ENCODE measurements around the gene WNT9A. TPM values are rescaled to one million over a fixed set of nuclear protein-coding genes. Genes with fewer than 3 reads are reported as not detected.

The WNT9A gene
- total and polyA plus RNA-seq, 2 of the 4 experiments (the other 2 are of a cell fraction), result 0.18 to 0.36 TPM

- no peak for ATAC-seq (ENCODE audit: low read depth)
- Histone ChIP-seq H2AFZ (replicated peaks; ENCODE audit: low read length, poor library complexity) (no peak overlapping the region), H3K9me1 (ENCODE audit: insufficient read depth, low read length) (no peaks in the 10 kb centered on the region), H2BK5ac (ENCODE audit: low read depth, low read length, poor library complexity, severe bottlenecking) (no peak overlapping the region), H4K8ac (ENCODE audit: low read depth in 2 of 2, low read length in 2 of 2) (no peak overlapping the region), H3K9me3 (ENCODE audit: control insufficient read depth, insufficient read depth, low read length) (no peaks in the 10 kb centered on the region), H3K27ac (ENCODE audit: insufficient read depth, low read length) (no peak overlapping the region), H4K91ac (ENCODE audit: insufficient read depth, low read depth, low read length) (no peak overlapping the region), H2AK5ac (ENCODE audit: low read depth, low read length) (no peak overlapping the region), H3K14ac (replicated peaks; ENCODE audit: low read depth, low read length) (no peak overlapping the region), H2AK9ac (replicated peaks; ENCODE audit: low read depth, low read length, poor library complexity) (no peak overlapping the region), H3K4me2 (ENCODE audit: low read depth, low read length) (no peak overlapping the region), H3K4ac (ENCODE audit: low read depth, low read length) (no peak overlapping the region), H3K36me3 (ENCODE audit: control insufficient read depth, insufficient read depth, low read length) (no peaks in the 10 kb centered on the region), H3K4me1 (ENCODE audit: control insufficient read depth, insufficient read depth, low read length) (no peaks in the 10 kb centered on the region), H2BK20ac (ENCODE audit: low read depth, low read length) (no peak overlapping the region), H3K4me3 (ENCODE audit: insufficient read depth, low read depth, low read length) (no peak overlapping the region), H3K27me3 (ENCODE audit: control insufficient read depth, insufficient read depth, low read length) (peaks cover 10% of the 10 kb centered on the region), H3K9ac (ENCODE audit: low read depth, low read length) (no peak overlapping the region), H3K79me1 (ENCODE audit: low read depth in 1 of 2, low read length in 2 of 2) (no peaks in the 10 kb centered on the region), H4K5ac (ENCODE audit: low read depth, low read length) (no peak overlapping the region), H3K18ac (ENCODE audit: low read depth, low read length) (no peak overlapping the region), H3K56ac (ENCODE audit: extremely low read depth, insufficient read depth, low read length) (no peak overlapping the region), H4K20me1 (ENCODE audit: insufficient read depth, low read length) (no peaks in the 10 kb centered on the region), H2BK120ac (ENCODE audit: low read depth, low read length) (no peak overlapping the region), H3K23ac (ENCODE audit: low read depth, low read length) (no peak overlapping the region), H2BK15ac (ENCODE audit: low read depth, low read length) (no peak overlapping the region)
- TF ChIP-seq FOS (IDR thresholded peaks at IDR 0.05; ENCODE audit: low read depth, low read length) (no peak), NFE2L2 (IDR thresholded peaks at IDR 0.05; ENCODE audit: low read depth, low read length) (no peak), CEBPB (IDR thresholded peaks at IDR 0.05; ENCODE audit: low read depth, low read length) (no peak), RCOR1 (IDR thresholded peaks at IDR 0.05; ENCODE audit: insufficient replicate concordance, low read length) (no peak), CHD1 (IDR thresholded peaks at IDR 0.05; ENCODE audit: low read depth, low read length) (no peak), BHLHE40 (IDR thresholded peaks at IDR 0.05; ENCODE audit: low read depth, low read length) (no peak), RAD21 (IDR thresholded peaks at IDR 0.05; ENCODE audit: low read length) (no peak), POLR2A (IDR thresholded peaks at IDR 0.05; ENCODE audit: low read depth, low read length) (no peak), RFX5 (IDR thresholded peaks at IDR 0.05; ENCODE audit: low read depth, low read length) (no peak), MAZ (IDR thresholded peaks at IDR 0.05; ENCODE audit: borderline replicate concordance, low read depth, low read length) (no peak), MAFK (IDR thresholded peaks at IDR 0.05; ENCODE audit: low read depth, low read length) (no peak), MXI1 (IDR thresholded peaks at IDR 0.05; ENCODE audit: borderline replicate concordance, low read depth, low read length) (no peak), SMC3 (IDR thresholded peaks at IDR 0.05; ENCODE audit: low read depth, low read length) (no peak)
- TF ChIP-seq, protein P1, sequence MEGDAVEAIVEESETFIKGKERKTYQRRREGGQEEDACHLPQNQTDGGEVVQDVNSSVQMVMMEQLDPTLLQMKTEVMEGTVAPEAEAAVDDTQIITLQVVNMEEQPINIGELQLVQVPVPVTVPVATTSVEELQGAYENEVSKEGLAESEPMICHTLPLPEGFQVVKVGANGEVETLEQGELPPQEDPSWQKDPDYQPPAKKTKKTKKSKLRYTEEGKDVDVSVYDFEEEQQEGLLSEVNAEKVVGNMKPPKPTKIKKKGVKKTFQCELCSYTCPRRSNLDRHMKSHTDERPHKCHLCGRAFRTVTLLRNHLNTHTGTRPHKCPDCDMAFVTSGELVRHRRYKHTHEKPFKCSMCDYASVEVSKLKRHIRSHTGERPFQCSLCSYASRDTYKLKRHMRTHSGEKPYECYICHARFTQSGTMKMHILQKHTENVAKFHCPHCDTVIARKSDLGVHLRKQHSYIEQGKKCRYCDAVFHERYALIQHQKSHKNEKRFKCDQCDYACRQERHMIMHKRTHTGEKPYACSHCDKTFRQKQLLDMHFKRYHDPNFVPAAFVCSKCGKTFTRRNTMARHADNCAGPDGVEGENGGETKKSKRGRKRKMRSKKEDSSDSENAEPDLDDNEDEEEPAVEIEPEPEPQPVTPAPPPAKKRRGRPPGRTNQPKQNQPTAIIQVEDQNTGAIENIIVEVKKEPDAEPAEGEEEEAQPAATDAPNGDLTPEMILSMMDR (conservative IDR thresholded peaks at IDR 0.05; ENCODE audit: low read depth, low read length), result no peak
- TF ChIP-seq, protein P2, sequence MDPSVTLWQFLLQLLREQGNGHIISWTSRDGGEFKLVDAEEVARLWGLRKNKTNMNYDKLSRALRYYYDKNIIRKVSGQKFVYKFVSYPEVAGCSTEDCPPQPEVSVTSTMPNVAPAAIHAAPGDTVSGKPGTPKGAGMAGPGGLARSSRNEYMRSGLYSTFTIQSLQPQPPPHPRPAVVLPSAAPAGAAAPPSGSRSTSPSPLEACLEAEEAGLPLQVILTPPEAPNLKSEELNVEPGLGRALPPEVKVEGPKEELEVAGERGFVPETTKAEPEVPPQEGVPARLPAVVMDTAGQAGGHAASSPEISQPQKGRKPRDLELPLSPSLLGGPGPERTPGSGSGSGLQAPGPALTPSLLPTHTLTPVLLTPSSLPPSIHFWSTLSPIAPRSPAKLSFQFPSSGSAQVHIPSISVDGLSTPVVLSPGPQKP (IDR thresholded peaks at IDR 0.05; ENCODE audit: borderline replicate concordance, low read depth, low read length), result no peak
- TF ChIP-seq, protein P3, sequence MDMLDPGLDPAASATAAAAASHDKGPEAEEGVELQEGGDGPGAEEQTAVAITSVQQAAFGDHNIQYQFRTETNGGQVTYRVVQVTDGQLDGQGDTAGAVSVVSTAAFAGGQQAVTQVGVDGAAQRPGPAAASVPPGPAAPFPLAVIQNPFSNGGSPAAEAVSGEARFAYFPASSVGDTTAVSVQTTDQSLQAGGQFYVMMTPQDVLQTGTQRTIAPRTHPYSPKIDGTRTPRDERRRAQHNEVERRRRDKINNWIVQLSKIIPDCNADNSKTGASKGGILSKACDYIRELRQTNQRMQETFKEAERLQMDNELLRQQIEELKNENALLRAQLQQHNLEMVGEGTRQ (IDR thresholded peaks at IDR 0.05; ENCODE audit: low read depth, low read length), result no peak
- ChIA-PET POLR2A (ENCODE audit: unreplicated experiment) (no interaction called here), CTCF (no interaction called here)
- in situ Hi-C loops (cut with MboI; ENCODE audit: low sequenced_read_pairs), result no loop called here
- intact Hi-C loops (cut with micrococcal nuclease), result no loop called here
- BruUV-seq (replicated peaks), result no TSS peak
- 17% methylated on average over 2 of the region's 7 CpGs; no CpG with 5 or more reads in 1 of the 2 experiments for WGBS, 2 experiments (ENCODE audit: extremely low coverage in 2 of 2, insufficient read length in 1 of 2)
- no peak for DNase-seq
- dilution Hi-C loops (cut with HindIII; ENCODE audit: low sequenced_read_pairs, unreplicated experiment), result no loop called here
These were observed 39.4 kb downstream of the WNT9A start for GRCh38 chr1:227908359-227908758.
